ENCODE measurements around the gene CUL4A.
A peak's percentile ranks its signal among the peaks of the same experiment; 100 is the strongest.

Gene CUL4A

DNA sequence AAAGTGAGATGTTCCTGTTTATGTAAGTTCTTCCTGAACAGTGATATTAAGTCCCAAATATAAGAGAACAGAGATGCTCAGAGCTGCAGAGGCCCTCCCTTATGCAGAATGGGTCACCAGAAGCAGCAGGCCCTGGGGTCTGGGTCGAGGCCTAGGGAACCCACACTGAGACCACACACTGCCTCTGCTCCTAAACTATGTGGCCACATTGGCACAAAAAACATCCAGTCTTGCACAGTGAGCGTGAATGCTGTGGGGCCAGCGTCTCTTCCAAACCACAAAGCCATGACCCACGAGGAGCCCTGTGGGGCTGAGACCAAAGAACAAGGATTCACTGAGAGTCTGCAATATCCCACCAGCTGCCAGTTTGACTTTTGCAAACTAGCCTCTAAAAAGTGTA lies 27.4 kb upstream of the CUL4A start:
- DNase-seq = no peak

- no peak for DNase-seq
These were observed 25.8 kb upstream of the CUL4A start for GRCh38 chr13:113183450-113184129.

DNA sequence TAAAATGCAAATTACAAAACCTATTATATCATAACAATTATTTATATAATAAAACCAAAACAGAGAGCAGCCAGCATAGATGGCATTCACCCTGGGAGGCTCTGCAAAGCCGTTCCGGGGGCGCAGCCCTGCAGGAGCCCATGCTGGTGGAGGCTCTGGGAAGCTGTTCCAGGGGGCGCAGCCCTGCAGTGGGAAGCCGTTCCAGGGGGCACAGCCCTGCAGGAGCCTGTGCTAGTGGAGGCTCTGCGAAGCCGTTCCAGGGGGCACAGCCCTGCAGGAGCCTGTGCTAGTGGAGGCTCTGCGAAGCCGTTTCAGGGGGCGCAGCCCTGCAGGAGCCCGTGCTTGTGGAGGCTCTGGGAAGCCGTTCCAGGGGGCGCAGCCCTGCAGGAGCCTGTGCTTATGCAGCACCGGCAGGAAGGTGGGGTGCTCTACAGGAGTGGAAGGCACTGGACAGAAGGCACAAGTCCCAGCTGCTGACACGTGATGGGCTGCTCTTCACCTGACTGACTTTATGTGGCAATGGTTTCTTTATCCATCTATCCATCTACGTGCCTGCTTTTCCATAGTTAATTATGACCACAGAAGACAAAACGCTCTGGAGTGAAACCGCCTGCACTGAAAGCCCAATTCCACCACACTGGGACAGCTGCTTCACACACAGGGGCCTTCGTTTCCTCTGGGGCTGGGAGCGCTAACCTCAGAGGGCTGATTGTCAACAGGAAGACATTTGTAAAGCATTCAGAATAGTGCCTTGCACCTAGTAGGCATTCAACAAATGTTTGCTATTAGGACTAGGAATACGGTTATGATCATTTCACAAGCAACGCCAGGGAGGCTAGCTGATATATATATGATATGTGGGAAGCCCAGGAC lies 24.6 kb upstream of the CUL4A start:
- peak; percentile 49 for DNase-seq

DNA sequence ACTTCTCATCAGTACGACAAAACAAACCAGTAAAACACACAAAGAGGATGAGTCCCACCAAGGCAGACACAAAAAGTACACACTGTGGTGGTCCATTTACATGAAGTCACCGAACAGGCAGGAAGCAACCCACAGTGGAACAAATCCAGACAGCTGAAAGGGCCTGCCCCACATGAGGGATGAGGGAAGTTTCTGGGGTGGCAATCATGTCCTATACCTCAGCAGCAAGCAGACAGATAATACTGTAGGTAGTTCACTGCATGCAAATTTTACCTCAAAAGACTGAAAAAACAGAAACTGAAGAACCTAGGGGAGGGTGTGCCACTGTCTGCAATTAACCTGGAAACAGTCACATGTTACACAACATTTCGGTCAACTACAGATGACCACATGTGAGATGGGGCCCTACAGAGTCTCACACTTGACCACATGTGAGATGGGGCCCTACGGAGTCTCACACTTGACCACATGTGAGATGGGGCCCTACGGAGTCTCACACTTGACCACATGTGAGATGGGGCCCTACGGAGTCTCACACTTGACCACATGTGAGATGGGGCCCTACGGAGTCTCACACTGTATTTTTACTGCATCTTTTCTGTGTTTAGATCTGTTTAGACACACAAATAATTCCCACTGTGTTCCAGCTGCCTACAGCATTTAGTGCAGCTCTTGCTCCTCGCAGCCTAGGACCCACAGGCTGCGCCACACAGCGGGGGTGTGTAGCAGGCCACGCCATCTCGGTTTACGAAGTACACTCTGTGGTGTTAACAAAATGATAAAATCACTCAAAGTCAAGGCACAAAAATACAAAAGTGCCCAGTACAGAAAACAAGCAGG lies 23.1 kb upstream of the CUL4A start:
- DNase-seq = peak; percentile 42

GRCh38 chr13:113187263-113187669 lies 22.1 kb upstream of the CUL4A start:
- DNase-seq = no peak

DNA sequence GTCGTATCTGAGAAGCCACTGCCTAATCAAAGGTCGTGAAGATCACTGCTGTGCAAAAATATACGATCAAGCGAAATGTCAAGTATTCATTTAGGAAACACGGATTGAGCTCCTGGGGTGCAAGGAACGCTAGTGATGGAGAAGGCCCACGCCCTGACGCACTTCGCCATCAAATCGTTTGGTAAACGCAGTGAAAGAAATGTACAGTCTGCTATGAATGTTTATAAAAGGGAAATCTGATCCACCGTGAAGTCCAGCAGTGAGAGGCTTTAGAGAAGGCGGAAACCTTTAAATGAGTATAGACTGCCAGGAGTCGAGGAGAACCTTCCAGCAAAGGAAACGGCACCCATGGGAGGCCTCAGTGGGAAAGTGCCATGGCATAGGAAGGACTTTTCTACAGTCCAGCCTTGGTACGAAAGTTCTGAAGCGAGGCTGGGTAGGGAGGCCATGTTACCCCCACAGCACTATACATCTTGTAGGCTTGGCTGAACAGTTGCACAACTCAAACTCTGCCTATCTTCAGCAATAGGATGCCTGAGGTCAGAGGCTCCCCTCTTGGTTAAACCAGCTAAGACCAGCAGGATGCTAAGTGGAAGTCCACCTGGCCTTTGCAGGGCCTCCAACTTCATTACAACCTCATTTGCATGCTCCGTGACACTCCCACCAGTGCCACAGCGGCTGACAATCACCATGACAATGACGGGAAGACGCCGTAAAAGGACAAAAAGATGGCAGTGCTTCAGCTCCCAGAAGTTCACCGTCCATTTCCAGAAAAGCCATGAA lies 21.3 kb upstream of the CUL4A start:
- DNase-seq = no peak

DNA sequence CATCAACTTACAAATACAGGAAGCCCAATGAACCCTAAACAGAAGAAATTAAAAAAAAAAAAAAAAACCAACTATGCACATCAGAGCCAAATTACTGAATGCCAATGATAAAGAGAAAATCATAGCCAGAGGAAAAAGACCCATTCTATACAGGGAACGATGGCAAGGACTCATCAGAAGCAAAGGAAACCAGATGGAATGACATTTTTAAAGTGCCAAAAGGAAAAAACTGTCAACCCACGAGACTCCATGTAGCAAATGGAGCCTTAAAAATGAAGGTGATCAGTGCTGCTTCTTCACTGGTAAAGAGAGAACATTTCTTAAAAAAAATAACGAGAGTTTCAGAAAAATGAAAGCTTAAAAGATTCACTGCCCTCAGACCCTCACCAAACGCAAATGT lies 19.2 kb upstream of the CUL4A start:
- no peak for DNase-seq

DNA sequence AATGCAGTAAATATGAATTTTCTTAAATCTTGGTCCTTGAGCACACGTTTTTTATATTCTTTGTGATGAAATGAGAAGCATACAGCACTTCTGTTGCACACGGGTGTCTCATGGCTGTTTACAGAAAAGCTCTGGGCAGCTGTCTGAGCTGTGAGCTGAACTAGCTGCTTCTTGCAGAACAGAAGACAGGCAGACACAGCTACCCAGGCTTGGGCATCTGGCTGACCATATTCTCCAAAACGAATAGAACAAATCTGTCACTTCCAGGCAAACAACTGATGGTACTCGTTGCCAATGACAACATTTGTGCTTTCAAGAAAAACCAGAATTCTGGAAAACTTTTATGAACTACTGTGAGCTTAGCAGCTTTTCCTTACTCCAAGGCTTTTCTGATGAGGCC lies 17.1 kb upstream of the CUL4A start:
- DNase-seq = no peak

GRCh38 chr13:113192902-113193301 lies 16.5 kb upstream of the CUL4A start:
- DNase-seq = no peak

- DNase-seq = no peak
These were observed 14.1 kb upstream of the CUL4A start for GRCh38 chr13:113195360-113195759.

- DNase-seq = no peak
These were observed 12.3 kb upstream of the CUL4A start for GRCh38 chr13:113196970-113197737.

DNA sequence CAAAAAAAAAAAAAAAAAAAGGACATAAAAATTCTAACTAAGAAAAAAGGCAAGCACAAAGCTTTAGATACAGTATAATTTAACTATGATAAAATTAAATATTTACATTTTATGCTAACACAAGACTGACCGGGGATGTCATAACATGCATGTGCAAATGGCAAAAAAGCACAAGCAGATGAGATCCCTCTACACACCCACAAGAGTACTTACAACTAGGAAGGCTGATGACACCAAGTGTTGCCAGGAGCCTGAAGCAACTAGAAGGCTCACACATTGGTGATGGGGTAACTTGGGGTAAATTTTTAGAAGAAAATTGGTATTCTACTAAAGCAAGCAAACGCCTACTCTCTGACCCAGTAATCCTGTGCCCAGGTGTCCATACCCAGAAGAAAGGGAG lies 7.6 kb upstream of the CUL4A start:
- no peak for DNase-seq

GRCh38 chr13:113202912-113203311 lies 6.5 kb upstream of the CUL4A start:
- DNase-seq = no peak

DNA sequence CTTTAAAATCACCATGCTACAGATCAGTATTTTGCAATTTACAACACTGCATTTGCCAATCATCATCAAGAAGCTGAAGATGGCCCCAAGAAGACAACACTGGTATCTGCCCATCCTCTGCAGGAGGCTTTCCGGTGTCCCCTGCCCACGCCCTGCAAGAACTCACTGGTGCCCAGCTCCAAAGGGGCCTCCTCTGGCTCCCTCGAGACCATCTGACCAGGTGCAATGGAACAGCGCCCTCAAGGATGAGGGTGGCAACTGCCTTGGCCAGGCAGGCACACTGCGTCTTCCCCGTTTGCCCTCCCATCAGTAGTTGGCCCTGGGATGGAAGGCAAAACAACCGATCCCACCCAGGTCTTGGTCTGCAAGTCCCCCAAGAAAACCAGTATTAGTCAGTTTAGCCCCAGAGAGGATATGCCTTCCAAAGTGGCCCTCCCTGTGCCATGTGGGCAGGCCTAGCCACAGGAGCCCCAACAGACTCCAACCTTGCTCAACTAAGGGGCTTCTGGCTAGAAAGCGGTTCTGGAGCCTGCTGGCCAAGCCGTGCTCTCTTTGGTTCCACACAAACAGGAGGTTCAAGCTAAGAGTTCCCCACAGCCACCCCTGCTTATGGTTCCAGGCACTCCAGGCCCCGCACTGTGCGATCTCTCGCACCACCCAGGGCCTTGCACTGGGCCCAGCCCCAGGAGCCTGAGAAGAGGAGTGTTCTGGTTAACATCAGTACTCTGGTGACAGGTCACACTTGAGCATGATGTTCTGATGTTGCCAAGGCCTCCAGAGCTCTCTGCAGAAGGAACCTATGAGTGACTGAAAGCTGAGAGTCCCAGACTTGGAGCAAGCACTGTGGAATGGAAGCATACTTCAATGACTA lies 5.7 kb upstream of the CUL4A start:
- no peak for DNase-seq

- DNase-seq = no peak
These were observed 5.1 kb upstream of the CUL4A start for GRCh38 chr13:113204378-113204734.

- no peak for DNase-seq
These were observed 3.9 kb upstream of the CUL4A start for GRCh38 chr13:113205428-113205931.

- DNase-seq = no peak
These were observed 2.0 kb upstream of the CUL4A start for GRCh38 chr13:113207460-113207859.

DNA sequence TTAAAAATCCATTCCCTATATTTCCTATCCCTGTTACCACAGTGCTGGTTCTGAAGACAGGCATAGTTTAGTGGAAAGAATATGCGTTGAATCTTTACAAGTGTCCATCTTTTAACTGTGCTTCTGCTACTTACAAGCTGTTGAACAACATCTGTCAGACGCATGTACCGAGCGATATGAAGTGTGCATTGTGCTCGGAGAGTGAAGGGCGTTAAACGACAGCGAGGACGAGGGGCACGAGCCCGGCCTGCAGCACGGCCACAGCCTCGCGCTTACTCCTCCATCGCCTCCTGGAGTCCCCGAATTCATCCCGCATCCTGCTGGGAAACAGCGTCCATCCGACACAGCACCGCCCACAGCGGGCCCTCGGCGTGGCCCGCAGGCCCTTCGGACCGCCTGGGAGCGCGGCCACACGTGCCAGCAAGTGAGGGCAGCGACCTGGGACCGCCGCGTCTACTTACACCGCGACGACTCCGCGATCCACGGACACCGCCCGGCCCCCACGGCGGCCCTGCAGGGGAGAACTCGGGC lies 1.5 kb upstream of the CUL4A start:
- peak; percentile 12 for DNase-seq

- peak; percentile 93 for DNase-seq
These were observed 735 bp upstream of the CUL4A start, which contains the start of gene PCID2 for GRCh38 chr13:113208421-113209335. PCID2 (minus strand) TSS chr13:113208669; CDS start chr13:113208634, 35 bp downstream.

Measured in CD4-positive, alpha-beta T cell treated with Interleukin-10 for 1 hour (primary cell).